GM19452 (cell line): ENCODE measurements around the gene HIGD1C.
A peak's percentile ranks its signal among the peaks of the same experiment; 100 is the strongest.
"Not testable (repeated sequence)": the region's sequence is repeated elsewhere in the genome, so short reads cannot be mapped to it uniquely, and the experiment has no call there.

Experiments used
- ATAC-seq: cut with Tn5 transposase; IDR thresholded peaks from one replicate; pipeline ENCODE4 v1.9.1; 2021; ENCODE audit not compliant: unreplicated experiment

The HIGD1C gene

GRCh38 chr12:50933459-50934124 lies 18.8 kb upstream of the HIGD1C start:
- no peak for ATAC-seq

GRCh38 chr12:50934371-50934851 lies 17.9 kb upstream of the HIGD1C start:
- no peak for ATAC-seq

GRCh38 chr12:50934981-50935807 lies 17.1 kb upstream of the HIGD1C start:
- no peak for ATAC-seq

GRCh38 chr12:50936821-50937530 lies 15.4 kb upstream of the HIGD1C start:
- ATAC-seq: no peak

GRCh38 chr12:50937653-50938052 lies 14.7 kb upstream of the HIGD1C start:
- ATAC-seq: no peak

- ATAC-seq: no peak
These were observed 4.3 kb upstream of the HIGD1C start for GRCh38 chr12:50947933-50948626.

- no peak for ATAC-seq
These were observed 3.5 kb upstream of the HIGD1C start for GRCh38 chr12:50948798-50949197.

- no peak for ATAC-seq
These were observed 2.5 kb upstream of the HIGD1C start for GRCh38 chr12:50949801-50950302.

- ATAC-seq: no peak
These were observed 1.2 kb upstream of the HIGD1C start for GRCh38 chr12:50951112-50951511.

GRCh38 chr12:50953047-50953446 lies 703 bp downstream of the HIGD1C start:
- ATAC-seq: no peak

- not testable (repeated sequence) for ATAC-seq
These were observed 2.4 kb downstream of the HIGD1C start for GRCh38 chr12:50954789-50955188.

GRCh38 chr12:50955288-50955687 lies 2.9 kb downstream of the HIGD1C start:
- no peak for ATAC-seq

GRCh38 chr12:50955697-50956096 lies 3.4 kb downstream of the HIGD1C start:
- no peak for ATAC-seq

- no peak for ATAC-seq
These were observed 7.8 kb downstream of the HIGD1C start for GRCh38 chr12:50960130-50960529.

GRCh38 chr12:50961708-50962107 lies 9.4 kb downstream of the HIGD1C start:
- ATAC-seq: no peak

GRCh38 chr12:50964432-50964831 lies 12.1 kb downstream of the HIGD1C start:
- ATAC-seq: no peak

GRCh38 chr12:50971946-50972345 lies 19.6 kb downstream of the HIGD1C start:
- no peak for ATAC-seq

- ATAC-seq: peak; percentile 58
These were observed 27.2 kb downstream of the HIGD1C start for GRCh38 chr12:50979369-50980052.

GRCh38 chr12:50980545-50980944 lies 28.2 kb downstream of the HIGD1C start:
- no peak for ATAC-seq
